Right atrium auricular region (tissue), 2 donors: ENCODE measurements around the gene CD40. TPM values are rescaled to one million over a fixed set of nuclear protein-coding genes. Genes with fewer than 3 reads are reported as not detected.

Experiments
- DNase-seq: peaks from one replicate; pipeline ENCODE4 v3.0.0-alpha.2; 2019; ENCODE audit warnings: low spot score
- H3K27ac ChIP-seq, 2 donors: fragments of 200-600 bp; sonication (generic); 1 replicate in 1 of 2; 2 replicates in 1 of 2; pipeline ENCODE4 v1.5.1; 2016 to 2019
- H3K27me3 ChIP-seq, 2 donors: fragments of 200-600 bp; sonication (generic); one replicate each; pipeline versions ENCODE4 v1.5.1 to v1.6.0; 2017 to 2019
- H3K36me3 ChIP-seq: fragments of 200-600 bp; sonication (generic); one replicate; pipeline ENCODE4 v1.5.1; 2016
- H3K4me1 ChIP-seq, 2 donors: fragments of 200-600 bp; sonication (generic); one replicate each; pipeline versions ENCODE4 v1.5.1 to v1.6.0; 2017 to 2019
- H3K4me3 ChIP-seq, 2 donors: fragments of 200-600 bp; sonication (generic); 1 replicate in 1 of 2; 2 replicates in 1 of 2; pipeline ENCODE4 v1.5.1; 2017 to 2019; ENCODE audit warnings: mild to moderate bottlenecking in 1 of 2, moderate library complexity in 1 of 2
- H3K9me3 ChIP-seq, 2 donors: fragments of 200-600 bp; sonication (generic); one replicate each; pipeline ENCODE4 v1.5.1; 2019
- CTCF ChIP-seq, 2 donors: fragments of 200-600 bp; sonication (generic); IDR thresholded peaks; one replicate each; pipeline ENCODE4 v1.5.1; 2019; ENCODE audit warnings: antibody characterized with exemption in 2 of 2
- total RNA-seq, 2 donors: library from RNA; depleted of rRNA; stranded (reverse); fragments of >200 nt; gene quantifications; one replicate each; pipeline ENCODE4 v1.1.0, GENCODE V29; 2016

CD40 gene
- total RNA-seq, 2 donors from 2014 or later: 9.6 to 14.9 TPM

- Histone ChIP-seq H3K27me3 (peaks cover 0 to 10% of the 10 kb centered on the region in 2 donors), H3K4me1 (no peaks in the 10 kb centered on the region), H3K27ac (no peak overlapping the region), H3K9me3 (no peaks in the 10 kb centered on the region), H3K36me3 (no peaks in the 10 kb centered on the region), H3K4me3 (no peak overlapping the region)
- TF ChIP-seq CTCF (IDR thresholded peaks at IDR 0.05): no peak
- no peak for DNase-seq
These were observed 55.7 kb downstream of the CD40 start for GRCh38 chr20:46173652-46174468.

GRCh38 chr20:46174469-46175126, 56.5 kb downstream of the CD40 start:
- TF ChIP-seq CTCF (IDR thresholded peaks at IDR 0.05): peak; percentile 53 to 74
- H3K9me3 ChIP-seq: no peaks in the 10 kb centered on the region
- peaks cover 0 to 10% of the 10 kb centered on the region in 2 donors for H3K27me3 ChIP-seq
- no peak overlapping the region for H3K27ac ChIP-seq
- H3K4me3 ChIP-seq: peak overlapping the region in 1 of 2 donors; percentile 2
- peak; percentile 64 for DNase-seq
- H3K36me3 ChIP-seq: no peaks in the 10 kb centered on the region
- H3K4me1 ChIP-seq: no peaks in the 10 kb centered on the region

- no peak for DNase-seq
- Histone ChIP-seq H3K36me3 (no peaks in the 10 kb centered on the region), H3K9me3 (no peaks in the 10 kb centered on the region), H3K4me1 (no peaks in the 10 kb centered on the region), H3K4me3 (peak overlapping the region in 1 of 2 donors; percentile 2), H3K27me3 (peaks cover 0 to 10% of the 10 kb centered on the region in 2 donors), H3K27ac (no peak overlapping the region)
- TF ChIP-seq CTCF (IDR thresholded peaks at IDR 0.05): no peak
These were observed 57.0 kb downstream of the CD40 start for GRCh38 chr20:46175127-46175494.

- Histone ChIP-seq H3K36me3 (no peaks in the 10 kb centered on the region), H3K9me3 (no peaks in the 10 kb centered on the region), H3K27ac (no peak overlapping the region), H3K4me1 (no peaks in the 10 kb centered on the region), H3K27me3 (peaks cover 0 to 10% of the 10 kb centered on the region in 2 donors), H3K4me3 (no peak overlapping the region)
- no peak for TF ChIP-seq CTCF (IDR thresholded peaks at IDR 0.05)
- no peak for DNase-seq
These were observed 58.7 kb downstream of the CD40 start for GRCh38 chr20:46176739-46177378.

- Histone ChIP-seq H3K27ac (no peak overlapping the region), H3K4me1 (no peaks in the 10 kb centered on the region), H3K36me3 (no peaks in the 10 kb centered on the region), H3K27me3 (peaks cover 0 to 10% of the 10 kb centered on the region in 2 donors), H3K4me3 (no peak overlapping the region), H3K9me3 (no peaks in the 10 kb centered on the region)
- DNase-seq: no peak
- no peak for TF ChIP-seq CTCF (IDR thresholded peaks at IDR 0.05)
These were observed 59.7 kb downstream of the CD40 start for GRCh38 chr20:46177768-46178167.
